ENCODE measurements around the gene ERCC1. TPM values are rescaled to one million over a fixed set of nuclear protein-coding genes. Genes with fewer than 3 reads are reported as not detected.
A peak's percentile ranks its signal among the peaks of the same experiment; 100 is the strongest.

The ERCC1 gene
- total RNA-seq, 1 donor from 2014 or later, result 63.1 TPM

- DNase-seq, result peak; percentile 94
These were observed 18.9 kb downstream of the ERCC1 start, which contains the start of gene PPP1R13L for GRCh38 chr19:45404557-45405434. Gene PPP1R13L, minus strand, starts transcription at chr19:45405069. Its CDS starts 6,751 bp downstream, at chr19:45398318.

DNA sequence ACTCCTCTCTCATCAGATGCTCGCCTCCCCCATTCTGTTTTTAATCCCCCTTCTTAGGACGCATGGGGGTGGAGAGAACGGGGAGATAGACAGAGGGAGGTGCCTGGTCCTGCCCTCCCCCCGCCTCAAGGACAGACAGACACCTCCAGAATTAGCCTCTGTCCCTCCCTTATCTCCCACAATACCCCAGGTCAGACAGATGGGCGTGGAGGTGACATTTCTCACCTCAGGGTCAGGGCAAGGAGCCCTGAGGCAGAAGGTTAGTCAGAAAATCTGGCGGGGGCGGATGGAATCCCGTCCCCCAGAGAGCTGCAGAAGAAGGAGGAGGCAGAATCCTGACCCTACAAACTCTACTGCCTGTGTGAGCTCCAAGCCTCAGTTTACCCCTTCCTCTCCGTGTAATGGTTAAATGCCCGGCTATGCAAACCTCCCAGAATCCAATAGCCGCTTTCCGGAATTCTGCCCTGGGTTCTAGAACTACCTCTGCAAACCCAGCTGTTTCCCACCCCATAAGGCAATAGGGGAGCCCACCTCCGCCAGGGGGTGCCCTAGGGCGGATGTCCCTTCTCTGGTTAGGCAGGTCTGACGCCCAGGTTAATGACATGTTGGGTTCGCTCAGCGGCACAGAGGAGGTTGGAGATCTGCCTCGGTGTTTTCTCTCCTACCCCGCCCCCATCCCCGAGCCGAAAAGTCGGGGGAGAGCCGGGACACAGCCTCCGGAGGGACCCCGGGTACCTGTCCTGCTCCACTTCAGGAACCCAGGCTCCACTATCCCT lies 19.7 kb downstream of the ERCC1 start:
- peak; percentile 76 for DNase-seq

GRCh38 chr19:45403272-45403671 lies 20.4 kb downstream of the ERCC1 start:
- DNase-seq, result peak; percentile 14

DNA sequence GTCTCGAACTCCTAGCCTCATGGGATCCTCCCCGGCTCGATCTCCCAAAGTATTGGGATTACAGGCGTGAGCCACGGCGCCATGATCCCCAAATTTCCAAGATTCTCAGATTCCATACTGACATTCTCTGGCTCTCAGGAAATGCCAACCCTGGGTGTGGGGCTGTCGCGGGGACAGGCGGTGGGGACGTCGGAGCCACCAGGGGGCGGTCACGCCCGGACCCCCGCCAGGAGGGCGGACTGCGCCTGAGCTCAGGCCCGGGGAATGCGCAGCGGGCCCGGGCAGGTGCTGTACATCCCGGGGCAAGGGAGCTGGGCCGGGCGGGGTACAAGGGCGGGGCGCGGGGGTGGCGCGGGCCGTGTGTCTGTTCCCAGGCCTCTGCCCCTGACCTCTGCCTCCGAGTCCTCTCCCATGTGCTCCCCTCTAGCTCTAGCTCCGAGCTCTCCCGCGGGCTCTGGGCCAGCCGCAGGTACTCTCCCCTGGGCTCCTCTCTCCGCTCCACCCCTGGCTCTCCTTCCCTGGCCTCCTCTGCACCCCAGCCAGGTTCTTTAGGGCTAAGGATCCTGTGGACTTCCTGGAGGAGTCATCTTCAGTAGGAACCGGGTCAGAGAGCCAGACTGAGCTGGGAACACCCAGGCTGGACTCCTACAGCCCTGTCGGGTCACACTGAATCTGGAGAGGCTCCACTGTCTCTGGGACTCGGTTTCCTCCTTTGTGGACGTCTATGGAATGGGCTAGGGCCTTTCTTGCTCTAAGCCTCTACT lies 21.2 kb downstream of the ERCC1 start:
- peak; percentile 76 for DNase-seq

DNA sequence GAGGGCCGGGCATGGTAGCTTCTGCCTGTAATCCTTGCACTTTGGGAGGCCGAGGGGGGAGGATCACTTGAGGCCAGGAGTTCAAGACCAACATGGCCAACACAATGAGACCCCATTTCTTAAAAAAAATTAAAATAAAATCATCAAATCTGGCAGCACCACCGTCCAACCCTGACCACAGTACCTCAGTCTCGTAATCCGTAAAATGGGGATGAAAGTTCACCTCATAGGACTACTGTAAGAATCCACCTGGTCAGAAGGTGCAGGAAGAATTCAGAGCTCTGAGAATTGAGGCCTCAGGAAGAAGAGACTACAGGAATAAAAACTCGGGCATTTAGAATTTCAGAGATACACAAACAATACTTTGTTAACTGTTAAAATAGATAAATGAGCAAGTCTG lies 21.9 kb downstream of the ERCC1 start:
- no peak for DNase-seq

- DNase-seq, result no peak
These were observed 23.5 kb downstream of the ERCC1 start for GRCh38 chr19:45400192-45400591.

DNA sequence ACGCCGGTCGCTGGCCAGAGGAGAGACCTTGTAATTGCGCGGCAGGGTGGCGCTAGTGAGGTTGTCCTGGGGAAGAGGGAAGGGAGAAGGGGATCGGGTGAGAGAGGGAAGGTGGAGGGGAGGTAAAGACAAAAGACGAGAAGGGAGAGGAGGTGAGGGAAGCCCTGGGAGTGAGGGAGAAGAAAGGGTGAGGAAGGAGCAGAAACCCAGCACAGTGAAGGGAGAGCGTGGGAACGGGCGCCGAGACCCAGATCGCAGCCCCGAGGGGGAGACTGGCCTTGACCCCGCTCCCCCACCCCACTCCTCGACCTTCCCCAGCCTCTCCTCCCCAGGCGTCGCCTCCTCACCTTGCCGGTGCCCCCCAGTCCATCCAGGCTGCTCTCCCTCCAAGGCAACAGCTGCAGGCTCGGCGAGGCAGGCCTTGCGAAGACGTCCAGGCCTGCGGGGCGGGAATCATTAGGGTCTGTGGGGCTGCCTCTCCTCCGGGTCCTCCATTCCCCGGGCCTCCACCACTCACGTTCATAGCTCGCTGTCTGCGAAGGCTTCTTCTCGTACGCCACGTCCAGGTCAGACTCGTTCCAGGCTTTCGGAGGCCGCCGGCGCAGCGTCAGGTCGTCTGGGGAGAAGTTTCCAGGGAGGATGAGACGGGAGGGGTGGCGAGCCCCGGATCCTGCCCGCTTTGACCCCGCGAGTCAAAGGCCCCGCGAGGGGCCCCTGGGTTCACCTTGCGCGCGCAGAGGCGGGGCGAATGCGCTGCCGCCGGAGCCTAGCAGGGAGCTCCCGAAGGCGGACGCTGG lies 27.7 kb downstream of the ERCC1 start:
- no peak for DNase-seq

DNA sequence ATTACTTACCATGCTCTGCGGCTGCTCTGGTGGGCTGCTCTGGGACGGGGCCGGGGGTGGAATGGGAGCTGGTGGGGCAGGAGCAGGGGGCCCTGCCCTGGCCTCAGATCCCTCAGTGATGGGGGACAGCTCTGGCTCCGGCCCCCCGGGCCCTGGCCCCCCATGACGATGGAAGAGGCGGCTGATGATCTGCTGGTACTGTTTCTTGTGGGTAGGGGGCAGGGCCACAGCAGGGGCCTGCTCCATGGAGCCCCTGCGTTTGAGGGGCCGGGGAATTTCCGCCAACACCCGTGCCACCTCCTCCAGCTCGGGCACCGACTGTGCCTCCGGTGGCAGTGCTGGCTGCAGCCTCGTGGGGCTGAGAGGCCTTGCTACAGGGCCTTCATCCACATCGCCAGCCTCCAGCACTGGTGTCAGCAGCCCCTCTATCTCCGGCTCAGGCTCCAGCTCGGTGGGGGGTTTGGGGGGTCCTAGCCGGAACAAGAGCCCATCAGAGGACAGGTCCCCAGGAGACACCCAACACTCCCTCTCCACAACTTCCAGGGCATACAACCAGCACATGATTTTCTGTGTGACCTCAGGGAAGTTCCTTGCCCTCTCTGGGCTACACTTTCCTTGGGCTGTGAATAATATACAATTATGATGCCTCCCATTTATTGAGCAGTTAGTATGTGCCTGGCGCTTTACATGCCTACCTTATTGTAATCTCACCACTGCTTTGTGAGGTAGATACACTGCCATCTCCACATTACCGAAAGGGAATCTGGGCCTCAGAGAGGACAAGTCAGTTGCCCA lies 31.6 kb downstream of the ERCC1 start:
- DNase-seq, result no peak

DNA sequence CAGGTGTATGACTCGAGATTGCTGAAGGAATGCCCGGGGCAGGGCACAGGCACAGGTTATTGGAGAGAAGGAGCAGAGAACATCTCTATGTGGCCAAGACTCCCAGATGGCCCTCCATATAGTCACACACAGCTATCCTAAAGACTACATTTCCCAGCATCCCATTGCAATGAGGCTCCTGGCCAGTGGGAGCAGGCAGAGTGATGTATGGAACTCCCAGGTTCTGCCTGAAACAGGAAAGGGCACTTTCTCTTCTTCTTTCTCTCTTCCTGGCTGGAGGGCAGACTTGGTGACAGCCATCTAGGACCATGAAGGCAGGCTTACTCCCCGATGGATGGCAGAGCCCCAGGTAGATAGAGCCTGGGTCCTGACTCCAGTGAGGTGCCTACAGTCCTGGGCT lies 32.4 kb downstream of the ERCC1 start:
- DNase-seq, result peak; percentile 23

- no peak for DNase-seq
These were observed 38.1 kb downstream of the ERCC1 start for GRCh38 chr19:45385392-45386221.

- no peak for DNase-seq
These were observed 41.3 kb downstream of the ERCC1 start for GRCh38 chr19:45382426-45382825.

GRCh38 chr19:45380107-45380506 lies 43.6 kb downstream of the ERCC1 start:
- DNase-seq, result no peak

- peak; percentile 96 for DNase-seq
These were observed 47.5 kb downstream of the ERCC1 start for GRCh38 chr19:45376045-45376724.

DNA sequence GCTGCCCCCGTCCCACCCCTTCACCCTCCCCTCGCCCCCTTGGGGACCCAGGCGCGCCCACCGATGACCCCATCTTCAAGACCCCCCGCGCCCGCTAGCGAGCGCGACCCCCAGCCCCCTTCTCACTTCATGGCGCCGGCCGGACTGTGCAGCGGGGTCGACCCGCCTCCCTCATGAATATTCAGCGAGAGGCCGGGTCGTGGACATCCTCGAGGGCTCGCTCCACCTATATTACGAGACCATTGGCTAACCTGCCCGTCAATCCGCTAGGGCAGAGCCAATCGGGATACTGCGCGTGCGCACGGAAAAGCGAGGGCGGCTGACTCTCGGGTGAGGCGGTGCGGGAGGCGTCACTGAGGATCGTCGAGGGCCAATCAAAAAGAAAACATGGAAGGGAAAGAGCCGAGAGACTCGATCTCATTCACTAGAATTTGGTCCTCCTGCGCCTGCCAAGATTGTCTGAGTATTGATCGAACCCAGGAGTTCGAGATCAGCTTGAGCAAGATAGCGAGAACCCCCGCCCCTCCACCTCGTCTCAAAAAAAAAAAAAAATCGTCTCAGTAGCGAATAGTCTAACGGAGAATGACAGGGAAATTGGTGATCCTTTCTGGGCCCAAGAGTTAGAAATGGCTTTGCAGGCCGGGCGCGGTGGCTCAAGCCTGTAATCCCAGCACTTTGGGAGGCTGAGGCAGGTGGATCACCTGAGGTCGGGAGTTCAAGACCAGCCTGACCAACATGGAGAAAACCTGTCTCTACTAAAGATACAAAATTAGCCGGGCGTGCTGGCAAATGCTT lies 53.1 kb downstream of the ERCC1 start, which contains the start of gene ERCC2:
Gene ERCC2 (minus strand): TSS at position 164 of the 795 bp plus-strand sequence. CDS start 33 bp downstream, at position 131.
- peak; percentile 99 for DNase-seq

DNA sequence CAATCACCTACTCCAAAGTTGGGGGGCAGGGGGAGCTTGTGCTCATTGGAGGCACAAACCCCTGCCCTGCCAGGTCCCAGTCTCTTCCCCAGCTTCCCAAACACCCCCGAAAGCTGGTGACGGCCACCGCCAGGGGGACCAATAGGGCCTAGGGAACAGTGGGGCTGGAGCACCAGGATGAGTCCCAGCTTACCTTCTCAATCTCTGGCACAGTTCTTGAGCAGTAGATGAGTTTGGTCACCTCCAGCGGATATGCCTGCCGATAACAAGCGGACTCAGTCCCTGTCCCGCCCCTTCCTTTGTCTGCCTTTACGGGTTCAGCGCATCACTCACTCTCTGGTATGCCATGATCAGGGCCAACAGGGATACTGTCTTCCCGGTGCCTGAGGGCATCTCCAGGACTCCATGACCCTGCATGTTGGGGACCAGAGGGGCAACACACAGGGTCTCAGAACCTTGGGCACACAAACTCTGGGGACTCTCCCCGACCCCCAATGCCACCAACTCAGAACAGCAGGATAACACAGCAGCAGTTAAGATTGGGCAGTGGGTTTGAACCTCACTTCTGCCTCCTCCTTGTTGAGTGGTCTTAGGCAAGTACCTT lies 54.9 kb downstream of the ERCC1 start:
- DNase-seq, result peak; percentile 31

DNA sequence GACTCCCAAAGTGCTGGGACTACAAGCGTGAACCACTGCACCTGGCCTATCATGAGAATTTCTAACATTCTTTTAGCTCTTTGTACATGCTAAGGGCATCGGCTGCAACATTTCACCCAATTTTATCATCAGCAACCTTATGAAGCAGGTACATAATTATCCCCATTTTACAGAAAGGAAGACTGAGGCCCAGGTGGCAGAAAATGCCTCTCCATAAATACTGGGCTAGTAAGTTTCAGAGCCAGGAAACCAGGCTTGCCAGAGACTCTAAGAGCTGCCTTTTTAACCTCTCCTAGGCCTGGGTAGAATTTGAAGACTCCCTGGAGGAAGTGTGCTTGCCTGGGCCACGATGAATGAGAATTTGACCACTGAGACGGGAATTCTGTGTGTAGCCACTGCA lies 55.6 kb downstream of the ERCC1 start:
- no peak for DNase-seq

- no peak for DNase-seq
These were observed 59.0 kb downstream of the ERCC1 start for GRCh38 chr19:45364696-45365095.

- no peak for DNase-seq
These were observed 59.8 kb downstream of the ERCC1 start for GRCh38 chr19:45363861-45364459.

Data from dermis blood vessel endothelial cell (primary cell).